SH-SY5Y (cell line): Measurements from ENCODE around the gene NXPH2.

Experiments
- GATA2 ChIP-seq: IDR thresholded peaks from 2 replicates; pipeline ENCODE4 v1.6.1; 2011; ENCODE audit warnings: mild to moderate bottlenecking, low read depth, low read length
- GATA3 ChIP-seq: IDR thresholded peaks from 2 replicates; pipeline ENCODE4 v1.6.1; 2011; ENCODE audit warnings: low read depth, mild to moderate bottlenecking, low read length, moderate library complexity

DNA sequence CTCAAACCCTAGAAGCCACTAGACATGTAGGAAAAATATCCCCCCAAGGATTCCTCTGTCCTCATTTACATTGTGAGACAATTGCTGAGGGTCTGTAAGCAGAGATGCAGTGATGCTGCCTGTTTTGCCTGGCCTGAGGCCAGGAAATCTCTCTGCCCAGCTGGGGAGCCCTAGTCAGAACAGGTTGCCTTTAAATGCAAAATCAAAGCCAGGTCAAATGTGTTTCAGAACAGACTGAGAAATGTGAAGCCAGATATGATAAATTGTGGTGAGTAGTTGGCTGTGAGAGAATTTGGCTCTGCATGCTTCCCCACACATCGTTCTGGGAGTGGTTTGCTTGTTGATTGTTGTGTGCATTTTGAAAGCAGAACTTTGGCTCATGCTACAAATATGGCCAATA, 38.4 kb upstream of the NXPH2 start:
- no peak for TF ChIP-seq GATA2
- TF ChIP-seq GATA3, result no peak
